K562 (cell line): ENCODE measurements around the gene SFPQ. TPM values are rescaled to one million over a fixed set of nuclear protein-coding genes. Genes with fewer than 3 reads are reported as not detected.
A peak's percentile ranks its signal among the peaks of the same experiment; 100 is the strongest.

Source experiments
- ATAC-seq: fragments of 200-7000 bp; cut with Tn5 transposase; 3 replicates; pipeline ENCODE4 v1.9.1; 2020; ENCODE audit warnings: moderate library complexity
- Bru-seq: library from RNA; stranded (reverse); fragments of 400-500 nt; gene quantifications from one replicate; lab custom pipeline; 2021; lab: Mats Ljungman, UMichigan
- BruChase-seq, 2 experiments: library from RNA; stranded (reverse); fragments of 400-500 nt; gene quantifications; one replicate each; lab custom pipeline; 2021; lab: Mats Ljungman, UMichigan
- BruUV-seq: library from RNA; stranded (reverse); fragments of 400-500 nt; replicated peaks from 2 replicates; lab custom pipeline; 2021; lab: Mats Ljungman, UMichigan
- CTCF ChIA-PET: fragments of 300-600 bp; formaldehyde crosslinking; extraction: SDS; loops from one replicate; lab custom pipeline; 2021; ENCODE audit warnings: low intra/inter-chr PET ratio; lab: Yijun Ruan, JAX
- POLR2A ChIA-PET: fragments of 300-600, 350-650 bp; sonication (Branson Sonifier 250); formaldehyde crosslinking; extraction: SDS; loops from one replicate; lab custom pipeline; 2021; ENCODE audit warnings: antibody characterized with exemption, inconsistent platforms; lab: Yijun Ruan, JAX
- DNase-seq, 4 experiments: peaks; one replicate each; pipeline versions ENCODE4 v3.0.0 to v3.0.0-alpha.2; 2011 to 2018; ENCODE audit warnings: low spot score in 3 of 4, mixed read lengths in 3 of 4; ENCODE audit errors: extremely low read depth in 1 of 4
- FAIRE-seq: peaks from 2 replicates; lab custom pipeline; 2011; peaks lifted over from hg19 to GRCh38; lab: Jason Lieb, UNC
- H2AFZ ChIP-seq: 2 replicates; pipeline ENCODE4 v1.6.0; 2011; ENCODE audit warnings: low read depth, low read length, control low read depth, inconsistent platforms
- H3K27ac ChIP-seq: fragments of 200-600 bp; 3 replicates; pipeline ENCODE4 v1.8.0; 2011; ENCODE audit warnings: low read depth, mild to moderate bottlenecking, control low read depth, inconsistent platforms, low read length, moderate library complexity, mixed read lengths; ENCODE audit errors: extremely low read depth
- H3K27me3 ChIP-seq, 2 experiments: fragments of 300-600 bp in 1 of 2; 2 replicates in 1 of 2; 3 replicates in 1 of 2; pipeline versions ENCODE4 v1.6.0 to v1.8.0; 2011; ENCODE audit warnings: inconsistent platforms in 2 of 2, low read length in 2 of 2, mild to moderate bottlenecking in 1 of 2, mixed read lengths in 1 of 2, moderate library complexity in 1 of 2; ENCODE audit not compliant: control insufficient read depth in 2 of 2, insufficient read depth in 2 of 2
- H3K36me3 ChIP-seq: fragments of 300-600 bp; 3 replicates; pipeline ENCODE4 v1.8.0; 2011; ENCODE audit warnings: mild to moderate bottlenecking, low read length, inconsistent platforms; ENCODE audit not compliant: control insufficient read depth, insufficient read depth
- H3K4me1 ChIP-seq, 2 experiments: fragments of 200-600 bp in 1 of 2; replicated peaks in 1 of 2; 2 replicates in 1 of 2; 3 replicates in 1 of 2; pipeline versions ENCODE4 v1.5.1 to v1.8.0; 2011; ENCODE audit warnings: inconsistent platforms in 2 of 2, low read length in 2 of 2, mild to moderate bottlenecking in 1 of 2, mixed read lengths in 1 of 2, moderate library complexity in 1 of 2; ENCODE audit not compliant: control insufficient read depth in 2 of 2, insufficient read depth in 2 of 2
- H3K4me2 ChIP-seq: 2 replicates; pipeline ENCODE4 v1.6.1; 2011; ENCODE audit warnings: low read length, control low read depth, inconsistent platforms, mixed read lengths; ENCODE audit not compliant: insufficient read depth
- H3K4me3 ChIP-seq: fragments of 200-600 bp; sonication (generic), shearing (Covaris generic); 2 replicates; pipeline ENCODE4 v1.5.1; 2016; ENCODE audit warnings: control low read depth, inconsistent platforms
- H3K79me2 ChIP-seq: fragments of 200-600 bp; 3 replicates; pipeline ENCODE4 v1.8.0; 2011; ENCODE audit warnings: low read length, inconsistent platforms; ENCODE audit not compliant: control insufficient read depth, insufficient read depth
- H3K9ac ChIP-seq, 2 experiments: 2 replicates each; pipeline versions ENCODE4 v1.6.0 to v1.6.1; 2011; ENCODE audit warnings: low read depth in 2 of 2, low read length in 2 of 2, control low read depth in 1 of 2, inconsistent platforms in 1 of 2, mild to moderate bottlenecking in 1 of 2, mixed read lengths in 1 of 2; ENCODE audit not compliant: insufficient read depth in 1 of 2
- H3K9me1 ChIP-seq: one replicate; pipeline ENCODE4 v1.6.0; 2011; ENCODE audit warnings: inconsistent platforms, mild to moderate bottlenecking, low read length, moderate library complexity; ENCODE audit not compliant: control insufficient read depth, insufficient read depth
- H3K9me3 ChIP-seq: replicated peaks from 2 replicates; pipeline ENCODE4 v1.5.1; 2011; ENCODE audit warnings: low read depth, low read length, inconsistent platforms; ENCODE audit not compliant: control insufficient read depth, insufficient read depth
- H4K20me1 ChIP-seq: replicated peaks from 2 replicates; pipeline ENCODE4 v1.6.1; 2011; ENCODE audit warnings: low read length, inconsistent platforms, mixed read lengths; ENCODE audit not compliant: control insufficient read depth, insufficient read depth
- CBFA2T2 ChIP-seq: fragments of 450-650 bp; conservative IDR thresholded peaks from 2 replicates; pipeline ENCODE4 v1.6.1; 2017; ENCODE audit warnings: mild to moderate bottlenecking
- CHCHD3 ChIP-seq: fragments of 250-450 bp; sonication (Bioruptor Pico); IDR thresholded peaks from 2 replicates; pipeline ENCODE4 v2.1.2; 2022; ENCODE audit warnings: mild to moderate bottlenecking
- HCFC1 ChIP-seq: IDR thresholded peaks from 2 replicates; pipeline ENCODE4 v1.6.1; 2012; ENCODE audit warnings: low read depth, low read length, improper control_type of control experiment
- JUN ChIP-seq, 2 experiments: sonication (generic) in 1 of 2; formaldehyde crosslinking in 1 of 2; IDR thresholded peaks; 2 replicates each; pipeline versions ENCODE4 v1.6.1 to v1.8.0; 2012 to 2022; ENCODE audit warnings: borderline replicate concordance in 2 of 2, mild to moderate bottlenecking in 2 of 2, improper control_type of control experiment in 1 of 2, low read depth in 1 of 2, low read length in 1 of 2, missing genetic modification reagents in 1 of 2
- POLR2B ChIP-seq: fragments of 450-650 bp; IDR thresholded peaks from 2 replicates; pipeline ENCODE4 v1.6.1; 2018; ENCODE audit warnings: low read depth; ENCODE audit not compliant: partially characterized antibody
- RBM39 ChIP-seq: fragments of 200-400 bp; formaldehyde crosslinking; optimal IDR thresholded peaks from 2 replicates; pipeline ENCODE3; 2018; ENCODE audit warnings: low read depth, low read length
- STAT6 ChIP-seq: sonication (generic); formaldehyde crosslinking; IDR thresholded peaks from 2 replicates; pipeline ENCODE4 v1.8.1; 2023; ENCODE audit warnings: mild to moderate bottlenecking, missing genetic modification reagents
- TCF7 ChIP-seq: sonication (generic); IDR thresholded peaks from 2 replicates; pipeline ENCODE4 v1.6.1; 2016; ENCODE audit warnings: antibody characterized with exemption, borderline replicate concordance
- WGBS: fragments of 100-300 bp; shearing (Covaris generic); methylation state at CpG from one replicate; pipeline ENCODE4 v1.1.6; 2016; ENCODE audit warnings: low coverage, mixed read lengths; ENCODE audit not compliant: insufficient coverage; ENCODE audit errors: missing lambda C conversion rate; 5-methylcytosine and 5-hydroxymethylcytosine counted together
- in situ Hi-C: fragments of 300-500 bp; cut with MboI; formaldehyde crosslinking; loops from 4 replicates; pipeline ENCODE4 v1.15.0; 2018; ENCODE audit warnings: inconsistent platforms, mixed read lengths
- intact Hi-C: fragments of 100-400 bp; cut with micrococcal nuclease; formaldehyde crosslinking; loops from 2 replicates; pipeline ENCODE4 v1.14.2; 2022
- long read RNA-seq, 3 experiments: library from polyadenylated mRNA in 2 of 3; library from RNA in 1 of 3; unstranded in 2 of 3; stranded (forward) in 1 of 3; transcript quantifications; one replicate each; pipeline ENCODE4 v2.0.0, GENCODE V29; 2019 to 2022
- polyA minus RNA-seq, 3 experiments: library from RNA; depleted of rRNA, polyadenylated mRNA; stranded (reverse); fragments of >200 nt; gene quantifications; 2 replicates each; pipeline ENCODE4 v1.2.3, GENCODE V29; 2011
- polyA plus RNA-seq, 8 experiments: library from polyadenylated mRNA; depleted of rRNA in 4 of 8; stranded (reverse) in 5 of 8; unstranded in 3 of 8; fragments of >200 nt; fragmentation: Nextera tagmentation in 2 of 8; fragmentation: Illumina TruSeq in 1 of 8; extraction: Ambion mirVana in 2 of 8; extraction: Trizol in 1 of 8; gene quantifications; 2 replicates each; pipeline versions ENCODE4 v1.2.1 to v1.2.3, GENCODE V29; 2011 to 2014; ENCODE audit warnings: inconsistent platforms in 1 of 8, missing spikeins in 1 of 8
- total RNA-seq, 7 experiments: library from RNA; depleted of rRNA in 6 of 7; stranded (reverse); fragments of >200 nt in 6 of 7; fragmentation: Illumina TruSeq in 2 of 7; extraction: Trizol in 2 of 7; gene quantifications; 2 replicates each; pipeline versions ENCODE4 v1.2.1 to v1.2.3, GENCODE V29; 2011 to 2021; ENCODE audit warnings: low replicate concordance in 1 of 7
- TF ChIP-seq, protein P1 (sequence below): fragments of 200-800 bp; sonication (Bioruptor generic); IDR thresholded peaks from 2 replicates; pipeline ENCODE4 v1.6.1; 2017; ENCODE audit warnings: missing genetic modification characterization, missing compliant biosample characterization

Gene SFPQ
- 205 and 671 TPM in 2 replicates for total RNA-seq (2011; cell fraction: chromatin; rRNA removed; ENCODE audit: low replicate concordance)
- total RNA-seq (2011; cell fraction: nucleolus; rRNA removed), result 112 and 137 TPM in 2 replicates
- 370 and 701 TPM in 2 replicates for total RNA-seq (2011; cell fraction: nucleoplasm; rRNA removed)
- total RNA-seq (2014; rRNA removed), result 346 and 402 TPM in 2 replicates
- total RNA-seq (2014; rRNA removed; fragmentation: Illumina TruSeq; extraction: Trizol), result 477 and 544 TPM in 2 replicates
- total RNA-seq (2015; rRNA removed; fragmentation: Illumina TruSeq; extraction: Trizol), result 480 and 510 TPM in 2 replicates
- 341 and 367 TPM in 2 replicates for total RNA-seq (2021)
- polyA plus RNA-seq (2011; rRNA removed), result 135 and 164 TPM in 2 replicates
- 48.2 and 57.6 TPM in 2 replicates for polyA plus RNA-seq (2011; cell fraction: cytosol; rRNA removed)
- 222 and 300 TPM in 2 replicates for polyA plus RNA-seq (2011; cell fraction: nucleus; rRNA removed)
- 216 and 359 TPM in 2 replicates for polyA plus RNA-seq (2012)
- 501 and 562 TPM in 2 replicates for polyA plus RNA-seq (2014; fragmentation: Illumina TruSeq; extraction: Trizol)
- polyA plus RNA-seq (2014; fragmentation: Nextera tagmentation; extraction: Ambion mirVana), result 10 to 100 TPM; 69.7 to 73.4 TPM
- 266 and 399 TPM in 2 replicates for polyA plus RNA-seq (2014; rRNA removed)
- polyA minus RNA-seq (2011; rRNA and poly(A)+ RNA removed), result 261 and 336 TPM in 2 replicates
- 91.0 and 96.7 TPM in 2 replicates for polyA minus RNA-seq (2011; cell fraction: cytosol; rRNA and poly(A)+ RNA removed)
- 163 and 287 TPM in 2 replicates for polyA minus RNA-seq (2011; cell fraction: nucleus; rRNA and poly(A)+ RNA removed)
- percentile 99 among the genes with signal in this experiment for Bru-seq, nascent RNA
- percentile 100 among the genes with signal in this experiment for BruChase-seq, experiment 1, labeled RNA remaining after a 2-hour chase
- BruChase-seq, experiment 2, labeled RNA remaining after a 6-hour chase, result percentile 100 among the genes with signal in this experiment
- long read RNA-seq, experiment 1, transcript SFPQ-201 (10 exons, 3,747 nt), result major isoform, 2,941 of 3,376 reads
- long read RNA-seq, experiment 1, partial matches to known transcripts, result 254 of 3,376 reads
- long read RNA-seq, experiment 1, other reads (novel, unspliced or antisense), result 173 of 3,376 reads
- long read RNA-seq, experiment 2, transcript SFPQ-201 (10 exons, 3,747 nt), result major isoform, 65 of 329 reads
- long read RNA-seq, experiment 2, partial matches to known transcripts, result 221 of 329 reads
- long read RNA-seq, experiment 2, other reads (novel, unspliced or antisense), result 36 of 329 reads
- long read RNA-seq, experiment 3, transcript SFPQ-201 (10 exons, 3,747 nt), result major isoform, 40 of 84 reads
- long read RNA-seq, experiment 3, partial matches to known transcripts, result 38 of 84 reads
- long read RNA-seq, experiment 3, other reads (novel, unspliced or antisense), result 4 of 84 reads

- intact Hi-C loops, result loop anchor here (2.0 to 10.0 kb wide), 4 partner anchors 76 to 582 kb away; partner anchors contain the start of genes KIAA0319L, NCDN, SMIM12 and ZMYM4
- CTCF ChIA-PET, result no interaction called here
- Histone ChIP-seq H3K4me2 (peak within 1 kb of the TSS; percentile 94), H3K4me1 (peaks cover 10 to 18% of the 10 kb centered on the region in 2 experiments; a peak in 4 of 5 replicates), H2AFZ (peak within 1 kb of the TSS; percentile 96), H3K79me2 (peaks cover 50% of the 10 kb centered on the region), H3K9me1 (peaks cover 8% of the 10 kb centered on the region), H3K36me3 (peaks cover 38% of the 10 kb centered on the region), H3K27me3 (no peaks in the 10 kb centered on the region), H3K9me3 (no peaks in the 10 kb centered on the region), H4K20me1 (peaks cover 26% of the 10 kb centered on the region), H3K27ac (peak within 1 kb of the TSS; percentile 96), H3K9ac (peak within 1 kb of the TSS; percentile 96 to 99), H3K4me3 (peak within 1 kb of the TSS; percentile 99)
- DNase-seq (peak; percentile 98 to 100 (median 99)), ATAC-seq (peak; percentile 94), FAIRE-seq (peak; percentile 99)
- WGBS, result 4% methylated on average over 43 of the region's 50 CpGs
- in situ Hi-C loops, result loop anchor here (10.0 kb wide), 1 partner anchor 352 kb away; no protein-coding TSS in a partner anchor
- TSS peak; percentile 84 for BruUV-seq
- POLR2A ChIA-PET, result interaction anchor here (0.6 to 1.6 kb wide), 33 partner anchors 9 to 422 kb away, joined by 3 to 18 read pairs (median 4); partner anchors contain the start of genes KIAA0319L, NCDN, ZMYM4 and ZMYM6
- peak; percentile 98 for TF ChIP-seq RBM39
- peak; percentile 86; the same call in 1 of the 2 replicates for TF ChIP-seq CHCHD3 (CRISPR knock-in tag)
- no peak for TF ChIP-seq CBFA2T2
- peak; percentile 99 for TF ChIP-seq POLR2B
- peak; percentile 80; the same call in 1 of the 2 replicates for TF ChIP-seq TCF7
- TF ChIP-seq STAT6 (CRISPR knock-in tag), result no peak
- TF ChIP-seq, protein P1, sequence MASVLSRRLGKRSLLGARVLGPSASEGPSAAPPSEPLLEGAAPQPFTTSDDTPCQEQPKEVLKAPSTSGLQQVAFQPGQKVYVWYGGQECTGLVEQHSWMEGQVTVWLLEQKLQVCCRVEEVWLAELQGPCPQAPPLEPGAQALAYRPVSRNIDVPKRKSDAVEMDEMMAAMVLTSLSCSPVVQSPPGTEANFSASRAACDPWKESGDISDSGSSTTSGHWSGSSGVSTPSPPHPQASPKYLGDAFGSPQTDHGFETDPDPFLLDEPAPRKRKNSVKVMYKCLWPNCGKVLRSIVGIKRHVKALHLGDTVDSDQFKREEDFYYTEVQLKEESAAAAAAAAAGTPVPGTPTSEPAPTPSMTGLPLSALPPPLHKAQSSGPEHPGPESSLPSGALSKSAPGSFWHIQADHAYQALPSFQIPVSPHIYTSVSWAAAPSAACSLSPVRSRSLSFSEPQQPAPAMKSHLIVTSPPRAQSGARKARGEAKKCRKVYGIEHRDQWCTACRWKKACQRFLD (CRISPR knock-in tag), result peak; percentile 13; the same call in 1 of the 2 replicates
- no peak for TF ChIP-seq JUN (IDR thresholded peaks at IDR 0.05; ENCODE audit: borderline replicate concordance, low read depth, low read length)
- TF ChIP-seq JUN (CRISPR knock-in tag; IDR thresholded peaks at IDR 0.05; ENCODE audit: borderline replicate concordance), result no peak
- peak; percentile 65 for TF ChIP-seq HCFC1
These were observed at the start of gene SFPQ for GRCh38 chr1:35192853-35193664. Gene SFPQ, minus strand, starts transcription at chr1:35193145. Its CDS starts 96 bp downstream, at chr1:35193049.
